ENCODE measurements around the gene CACNB2. TPM values are rescaled to one million over a fixed set of nuclear protein-coding genes. Genes with fewer than 3 reads are reported as not detected.
A peak's percentile ranks its signal among the peaks of the same experiment; 100 is the strongest.

Gene CACNB2
- total RNA-seq, 2 donors from 2014 or later, result 4.5 to 56.7 TPM

GRCh38 chr10:18378766-18379165, 238.5 kb downstream of the CACNB2 start:
- no peaks in the 10 kb centered on the region for H3K9me3 ChIP-seq
- peak; percentile 7 for DNase-seq (ENCODE audit: low spot score)

GRCh38 chr10:18381679-18382078, 241.5 kb downstream of the CACNB2 start:
- Histone ChIP-seq H3K27ac (no peak overlapping the region), H3K9me3 (no peaks in the 10 kb centered on the region), H3K36me3 (no peaks in the 10 kb centered on the region), H3K4me1 (ENCODE audit: control insufficient read depth in 1 of 2, low read depth in 2 of 2) (peaks cover 6 to 9% of the 10 kb centered on the region in 2 donors), H3K4me3 (no peak overlapping the region), H3K27me3 (replicated peaks; ENCODE audit: insufficient read depth) (no peaks in the 10 kb centered on the region)
- DNase-seq (ENCODE audit: low spot score) (no peak), ATAC-seq (ENCODE audit: insufficient number of reproducible peaks, low FRiP score, low read depth) (no peak)
- no peak for TF ChIP-seq CTCF (IDR thresholded peaks at IDR 0.05)

More at GRCh38 chr10:18378766-18379165, 238.5 kb downstream of the CACNB2 start:
- H3K4me1 ChIP-seq (ENCODE audit: control insufficient read depth in 1 of 2, low read depth in 2 of 2), result peaks cover 6 to 9% of the 10 kb centered on the region in 2 donors
- no peaks in the 10 kb centered on the region for H3K36me3 ChIP-seq
- ATAC-seq (ENCODE audit: insufficient number of reproducible peaks, low FRiP score, low read depth), result no peak
- no peak overlapping the region for H3K4me3 ChIP-seq
- H3K27me3 ChIP-seq (replicated peaks; ENCODE audit: insufficient read depth), result no peaks in the 10 kb centered on the region
- TF ChIP-seq CTCF (IDR thresholded peaks at IDR 0.05), result no peak
- H3K27ac ChIP-seq, result peak overlapping the region in 1 of 2 donors; percentile 11

- H3K36me3 ChIP-seq, result no peaks in the 10 kb centered on the region
Observed at GRCh38 chr10:18397906-18398305, 257.7 kb downstream of the CACNB2 start.

GRCh38 chr10:18399158-18399557, 258.9 kb downstream of the CACNB2 start:
- H3K27me3 ChIP-seq (replicated peaks; ENCODE audit: insufficient read depth), result no peaks in the 10 kb centered on the region
- H3K4me1 ChIP-seq (ENCODE audit: control insufficient read depth in 1 of 2, low read depth in 2 of 2), result peaks cover 0 to 2% of the 10 kb centered on the region in 2 donors
- H3K9me3 ChIP-seq, result no peaks in the 10 kb centered on the region
- ATAC-seq (ENCODE audit: insufficient number of reproducible peaks, low FRiP score, low read depth), result no peak
- H3K4me3 ChIP-seq, result no peak overlapping the region
- H3K27ac ChIP-seq, result no peak overlapping the region
- no peak for DNase-seq (ENCODE audit: low spot score)
- no peaks in the 10 kb centered on the region for H3K36me3 ChIP-seq
- no peak for TF ChIP-seq CTCF (IDR thresholded peaks at IDR 0.05)

More at GRCh38 chr10:18397906-18398305, 257.7 kb downstream of the CACNB2 start:
- no peak for ATAC-seq (ENCODE audit: insufficient number of reproducible peaks, low FRiP score, low read depth)
- no peak for TF ChIP-seq CTCF (IDR thresholded peaks at IDR 0.05)
- no peak overlapping the region for H3K4me3 ChIP-seq
- peaks cover 0 to 11% of the 10 kb centered on the region in 2 donors for H3K4me1 ChIP-seq (ENCODE audit: control insufficient read depth in 1 of 2, low read depth in 2 of 2)
- no peaks in the 10 kb centered on the region for H3K27me3 ChIP-seq (replicated peaks; ENCODE audit: insufficient read depth)
- no peaks in the 10 kb centered on the region for H3K9me3 ChIP-seq
- no peak overlapping the region for H3K27ac ChIP-seq
- no peak for DNase-seq (ENCODE audit: low spot score)

- Histone ChIP-seq H3K4me1 (ENCODE audit: control insufficient read depth in 1 of 2, low read depth in 2 of 2) (no peaks in the 10 kb centered on the region), H3K36me3 (no peaks in the 10 kb centered on the region), H3K9me3 (no peaks in the 10 kb centered on the region), H3K27me3 (replicated peaks; ENCODE audit: insufficient read depth) (no peaks in the 10 kb centered on the region), H3K4me3 (peak overlapping the region; percentile 58), H3K27ac (no peak overlapping the region)
- ATAC-seq (ENCODE audit: insufficient number of reproducible peaks, low FRiP score, low read depth) (no peak), DNase-seq (ENCODE audit: low spot score) (no peak)
- no peak for TF ChIP-seq CTCF (IDR thresholded peaks at IDR 0.05)
Observed at GRCh38 chr10:18400201-18400905, 260.1 kb downstream of the CACNB2 start.
